OCI-LY7 (cell line): Measurements from ENCODE around the gene RPLP2. TPM values are rescaled to one million over a fixed set of nuclear protein-coding genes. Genes with fewer than 3 reads are reported as not detected.

Experiments used
- BruUV-seq: library from RNA; stranded (reverse); fragments of 400-500 nt; replicated peaks from 2 replicates; lab custom pipeline; 2021; lab: Mats Ljungman, UMichigan
- CTCF ChIA-PET: fragments of 300-600 bp; sonication (Branson Sonifier 250); formaldehyde crosslinking; loops from one replicate; lab custom pipeline; 2022; ENCODE audit warnings: antibody characterized with exemption; ENCODE audit not compliant: unreplicated experiment; lab: Charles Lee
- POLR2A ChIA-PET: fragments of 300-600 bp; sonication (Branson Sonifier 250); formaldehyde crosslinking; loops from one replicate; lab custom pipeline; 2022; ENCODE audit warnings: antibody characterized with exemption; lab: Charles Lee
- DNase-seq: peaks from one replicate; pipeline ENCODE4 v3.0.0-alpha.2; 2015; ENCODE audit warnings: low spot score
- H2AFZ ChIP-seq: fragments of 200-600 bp; sonication (generic), shearing (Covaris generic); 2 replicates; pipeline ENCODE4 v1.6.1; 2014; ENCODE audit warnings: mild to moderate bottlenecking, antibody characterized with exemption, low read length, moderate library complexity
- H3K27ac ChIP-seq: fragments of 200-600 bp; sonication (generic); 2 replicates; pipeline ENCODE4 v1.5.1; 2014; ENCODE audit warnings: mixed run types, low read depth, mild to moderate bottlenecking, moderate library complexity, low read length, inconsistent platforms; ENCODE audit not compliant: poor library complexity, severe bottlenecking
- H3K36me3 ChIP-seq: fragments of 200-600 bp; sonication (generic); 2 replicates; pipeline ENCODE4 v1.6.1; 2014; ENCODE audit warnings: mild to moderate bottlenecking, antibody characterized with exemption, low read length, moderate library complexity, mixed read lengths; ENCODE audit not compliant: insufficient read depth
- H3K4me1 ChIP-seq: fragments of 200-600 bp; sonication (generic); 2 replicates; pipeline ENCODE4 v1.5.1; 2014; ENCODE audit warnings: mild to moderate bottlenecking, low read length; ENCODE audit not compliant: insufficient read depth, poor library complexity, severe bottlenecking
- H3K4me2 ChIP-seq: fragments of 200-600 bp; sonication (generic); 2 replicates; pipeline ENCODE4 v1.6.1; 2014; ENCODE audit warnings: mild to moderate bottlenecking, low read length
- H3K4me3 ChIP-seq: fragments of 200-600 bp; sonication (generic); 2 replicates; pipeline ENCODE4 v1.5.1; 2014; ENCODE audit warnings: mild to moderate bottlenecking, low read depth, low read length; ENCODE audit not compliant: poor library complexity, severe bottlenecking
- H3K79me2 ChIP-seq: fragments of 200-600 bp; sonication (generic); 2 replicates; pipeline ENCODE4 v1.6.1; 2016; ENCODE audit warnings: low read depth, mild to moderate bottlenecking, low read length, moderate library complexity, mixed read lengths; ENCODE audit not compliant: insufficient read depth
- H3K9me2 ChIP-seq: fragments of 200-600 bp; sonication (generic); 2 replicates; pipeline ENCODE4 v1.6.1; 2016; ENCODE audit warnings: mild to moderate bottlenecking, low read length, mixed read lengths; ENCODE audit not compliant: insufficient read depth
- H3K9me3 ChIP-seq: fragments of 200-600 bp; sonication (generic); 2 replicates; pipeline ENCODE4 v1.6.1; 2014; ENCODE audit warnings: mild to moderate bottlenecking, mixed run types, low read length, mixed read lengths
- H4K20me1 ChIP-seq: fragments of 200-600 bp; sonication (generic); 2 replicates; pipeline ENCODE4 v1.6.1; 2014; ENCODE audit warnings: mild to moderate bottlenecking, antibody characterized with exemption, low read length, moderate library complexity, mixed read lengths; ENCODE audit not compliant: insufficient read depth
- CTCF ChIP-seq: fragments of 200-600 bp; sonication (generic); conservative IDR thresholded peaks from 2 replicates; pipeline ENCODE4 v1.5.1; 2014; ENCODE audit warnings: mild to moderate bottlenecking, antibody characterized with exemption, low read length, moderate library complexity, mixed read lengths
- EZH2phosphoT487 ChIP-seq: fragments of 200-600 bp; sonication (generic); IDR thresholded peaks from 2 replicates; pipeline ENCODE4 v1.6.1; 2018; ENCODE audit warnings: low read depth, borderline replicate concordance, mild to moderate bottlenecking, mixed run types, antibody characterized with exemption, low read length, moderate library complexity, mixed read lengths
- intact Hi-C: fragments of 100-400 bp; cut with micrococcal nuclease; formaldehyde crosslinking; loops from one replicate; pipeline ENCODE4 v1.10.0; 2022; ENCODE audit not compliant: unreplicated experiment
- total RNA-seq, 2 experiments: library from RNA; depleted of rRNA in 1 of 2; stranded (reverse); fragments of >200 nt in 1 of 2; shearing (Covaris generic) in 1 of 2; gene quantifications; 2 replicates each; pipeline ENCODE4 v1.2.3, GENCODE V29; 2014 to 2022

RPLP2 gene
- total RNA-seq, 2 experiments from 2014 or later = 1,564 to 3,147 TPM

- intact Hi-C loops = loop anchor here (1.0 kb wide), 1 partner anchor 37 kb away; no protein-coding TSS in a partner anchor
- TF ChIP-seq CTCF = peak; percentile 75
- no peak for TF ChIP-seq EZH2phosphoT487
- Histone ChIP-seq H3K36me3 (peaks cover 88% of the 10 kb centered on the region), H2AFZ (no peak overlapping the region), H3K4me1 (no peaks in the 10 kb centered on the region), H3K27ac (no peak overlapping the region), H3K79me2 (no peaks in the 10 kb centered on the region), H4K20me1 (no peaks in the 10 kb centered on the region), H3K9me2 (no peaks in the 10 kb centered on the region), H3K4me2 (no peak overlapping the region), H3K9me3 (no peaks in the 10 kb centered on the region), H3K4me3 (no peak overlapping the region)
- CTCF ChIA-PET = no interaction called here
- peak; percentile 65 for DNase-seq
- BruUV-seq = no TSS peak
- POLR2A ChIA-PET = no interaction called here
Observed at GRCh38 chr11:765025-765801, 44.6 kb upstream of the RPLP2 start.

GRCh38 chr11:765802-766091 lies 44.0 kb upstream of the RPLP2 start:
- Histone ChIP-seq H3K4me2 (no peak overlapping the region), H2AFZ (no peak overlapping the region), H3K36me3 (peaks cover 88% of the 10 kb centered on the region), H3K9me3 (no peaks in the 10 kb centered on the region), H3K4me3 (no peak overlapping the region), H3K9me2 (no peaks in the 10 kb centered on the region), H4K20me1 (no peaks in the 10 kb centered on the region), H3K4me1 (no peaks in the 10 kb centered on the region), H3K27ac (no peak overlapping the region), H3K79me2 (no peaks in the 10 kb centered on the region)
- ChIA-PET POLR2A (no interaction called here), CTCF (no interaction called here)
- intact Hi-C loops = loop anchor here (1.0 kb wide), 1 partner anchor 37 kb away; no protein-coding TSS in a partner anchor
- TF ChIP-seq CTCF (no peak), EZH2phosphoT487 (no peak)
- no peak for DNase-seq
- BruUV-seq = no TSS peak
